Endothelial cell of umbilical vein (primary cell): ENCODE measurements around the gene ASB1.

Experiments
- CTCF ChIP-seq, 2 donors: IDR thresholded peaks; 1 replicate in 1 of 2; 2 replicates in 1 of 2; pipeline ENCODE4 v1.5.1; 2011; ENCODE audit warnings: low read length in 2 of 2, mild to moderate bottlenecking in 2 of 2, moderate library complexity in 2 of 2, control low read depth in 1 of 2, inconsistent platforms in 1 of 2, low read depth in 1 of 2; ENCODE audit not compliant: insufficient read depth in 1 of 2; ENCODE audit errors: extremely low read depth in 1 of 2
- FOS ChIP-seq: IDR thresholded peaks from 2 replicates; pipeline ENCODE4 v1.6.1; 2011; ENCODE audit warnings: mild to moderate bottlenecking, low read length, moderate library complexity, borderline replicate concordance; ENCODE audit not compliant: insufficient read depth

GRCh38 chr2:238420442-238420841 is 6.3 kb upstream of the ASB1 start:
- TF ChIP-seq CTCF (IDR thresholded peaks at IDR 0.05; ENCODE audit: extremely low read depth in 1 of 2, insufficient read depth in 1 of 2, low read depth in 1 of 2, low read length in 2 of 2) (no peak), FOS (no peak)
